Measurements from ENCODE around the gene GTF2A2.
A peak's percentile ranks its signal among the peaks of the same experiment; 100 is the strongest.

The GTF2A2 gene

GRCh38 chr15:59594493-59594942, 62.8 kb downstream of the GTF2A2 start:
- TF ChIP-seq CTCF (IDR thresholded peaks at IDR 0.05; ENCODE audit: low read depth, low read length): no peak
- H3K4me3 ChIP-seq (replicated peaks in 1 of 2; ENCODE audit: low read depth in 2 of 2, low read length in 2 of 2): no peak overlapping the region
- DNase-seq (ENCODE audit: low read depth in 2 of 2): peak; percentile 64 to 89

GRCh38 chr15:59591356-59591755, 66.0 kb downstream of the GTF2A2 start:
- no peak overlapping the region for H3K4me3 ChIP-seq (replicated peaks in 1 of 2; ENCODE audit: low read depth in 2 of 2, low read length in 2 of 2)
- TF ChIP-seq CTCF (IDR thresholded peaks at IDR 0.05; ENCODE audit: low read depth, low read length): no peak
- DNase-seq (ENCODE audit: low read depth in 2 of 2): no peak

- TF ChIP-seq CTCF (IDR thresholded peaks at IDR 0.05; ENCODE audit: low read depth, low read length): no peak
- H3K4me3 ChIP-seq (replicated peaks in 1 of 2; ENCODE audit: low read depth in 2 of 2, low read length in 2 of 2): no peak overlapping the region
- no peak for DNase-seq (ENCODE audit: low read depth in 2 of 2)
Observed at GRCh38 chr15:59590027-59590426, 67.3 kb downstream of the GTF2A2 start.
